ENCODE measurements around the gene DMBX1. TPM values are rescaled to one million over a fixed set of nuclear protein-coding genes. Genes with fewer than 3 reads are reported as not detected.

DMBX1 gene
- total and polyA plus RNA-seq, 9 donors, result 0.06 to 0.12 TPM; not detected in 7

GRCh38 chr1:46449223-46450159 is 40.1 kb upstream of the DMBX1 start:
- 48% methylated on average over 5 of the region's 6 CpGs for WGBS (ENCODE audit: insufficient coverage)
- H3K4me1 ChIP-seq (ENCODE audit: control insufficient read depth, insufficient read depth, low read length), result peaks cover 17% of the 10 kb centered on the region
- H3K27ac ChIP-seq (ENCODE audit: low read length), result no peak overlapping the region
- no peak overlapping the region for H3K4me3 ChIP-seq (ENCODE audit: low read length)
- DNase-seq, result no peak
- H3K36me3 ChIP-seq (ENCODE audit: control insufficient read depth, insufficient read depth, low read length), result no peaks in the 10 kb centered on the region
- no peaks in the 10 kb centered on the region for H3K9me3 ChIP-seq (replicated peaks; ENCODE audit: control insufficient read depth, low read depth, low read length)
- peaks cover 94% of the 10 kb centered on the region for H3K27me3 ChIP-seq (ENCODE audit: control insufficient read depth, insufficient read depth, low read length)

- peaks cover 17% of the 10 kb centered on the region for H3K4me1 ChIP-seq (ENCODE audit: control insufficient read depth, insufficient read depth, low read length)
- H3K27me3 ChIP-seq (ENCODE audit: control insufficient read depth, insufficient read depth, low read length), result peaks cover 92% of the 10 kb centered on the region
- no peak overlapping the region for H3K4me3 ChIP-seq (ENCODE audit: low read length)
- 100% methylated on average over 1 of the region's 1 CpG for WGBS (ENCODE audit: insufficient coverage)
- no peak overlapping the region for H3K27ac ChIP-seq (ENCODE audit: low read length)
- no peak for DNase-seq
- no peaks in the 10 kb centered on the region for H3K36me3 ChIP-seq (ENCODE audit: control insufficient read depth, insufficient read depth, low read length)
- no peaks in the 10 kb centered on the region for H3K9me3 ChIP-seq (replicated peaks; ENCODE audit: control insufficient read depth, low read depth, low read length)
Observed at GRCh38 chr1:46450160-46450517, 39.5 kb upstream of the DMBX1 start.

DNA sequence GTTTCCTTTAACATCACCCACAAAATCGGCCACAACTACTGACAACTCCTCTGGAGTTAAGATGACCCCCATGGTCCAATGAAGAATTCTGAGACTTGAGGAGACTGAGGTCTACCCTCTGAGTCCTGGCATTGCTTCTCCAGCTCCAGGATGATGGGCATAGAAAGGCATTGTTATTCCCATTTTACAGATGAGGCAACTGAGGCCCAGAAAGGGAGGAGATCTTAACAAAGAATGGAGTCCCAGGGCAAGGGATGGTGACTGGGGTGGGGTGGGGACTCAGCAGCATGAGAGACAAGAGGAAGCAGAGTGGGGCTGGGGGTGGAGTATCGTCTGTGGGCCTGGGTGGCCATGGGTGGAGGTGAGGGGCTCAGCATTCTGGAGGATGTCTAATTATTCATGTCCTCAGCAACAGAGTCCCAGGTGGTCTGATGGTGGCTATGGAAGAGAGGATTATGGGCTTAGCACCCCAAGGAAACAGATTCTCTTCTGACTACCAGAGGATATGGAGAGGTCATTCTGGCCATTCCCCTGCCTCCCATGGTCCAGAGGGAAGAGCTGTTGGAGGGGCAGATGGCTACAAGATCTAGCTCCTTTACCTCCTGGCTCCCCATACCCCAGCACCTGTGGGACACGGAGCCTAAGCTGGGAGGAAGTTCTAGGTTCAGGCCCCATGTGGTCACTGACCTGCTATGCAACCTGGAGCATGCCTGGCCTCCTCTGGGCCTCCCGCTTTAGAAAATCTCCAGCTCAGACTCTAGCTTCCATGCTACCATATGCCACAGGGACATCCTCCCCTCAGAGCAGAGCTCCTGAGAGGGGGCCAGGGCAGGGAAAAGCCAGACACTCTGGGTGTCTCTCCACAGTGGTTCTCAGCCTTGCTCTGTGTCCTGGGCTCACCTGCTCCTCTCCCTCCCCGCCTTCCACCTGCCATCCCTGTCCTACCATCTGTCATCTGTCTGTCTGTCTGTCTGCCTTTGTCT is 37.4 kb upstream of the DMBX1 start:
- H3K27me3 ChIP-seq (ENCODE audit: control insufficient read depth, insufficient read depth, low read length), result peaks cover 80% of the 10 kb centered on the region

DNA sequence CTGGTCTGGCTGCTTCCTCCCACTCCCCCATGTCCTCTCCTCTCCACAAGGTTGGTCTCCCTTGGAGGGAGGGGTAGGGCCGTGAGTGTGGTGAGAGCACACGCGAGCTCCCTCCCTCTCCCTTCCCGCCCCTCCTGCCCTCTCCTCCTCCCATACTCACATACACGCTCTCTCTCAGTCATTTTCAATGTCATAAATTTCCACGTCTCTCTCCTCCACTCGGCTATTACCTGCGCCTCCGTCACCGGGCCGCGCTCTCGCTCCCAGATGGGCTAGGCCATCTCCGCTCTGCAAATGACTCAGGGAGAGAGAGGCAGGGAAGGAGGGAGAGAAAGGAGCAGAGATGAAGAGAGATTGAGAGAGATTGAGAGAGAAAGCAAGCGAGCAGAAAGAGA is 36.7 kb upstream of the DMBX1 start:
- WGBS (ENCODE audit: insufficient coverage), result 12% methylated on average over 3 of the region's 15 CpGs
- peaks cover 76% of the 10 kb centered on the region for H3K27me3 ChIP-seq (ENCODE audit: control insufficient read depth, insufficient read depth, low read length)
- peaks cover 9% of the 10 kb centered on the region for H3K4me1 ChIP-seq (ENCODE audit: control insufficient read depth, insufficient read depth, low read length)
- no peak overlapping the region for H3K27ac ChIP-seq (ENCODE audit: low read length)
- DNase-seq, result no peak
- no peak overlapping the region for H3K4me3 ChIP-seq (ENCODE audit: low read length)
- no peaks in the 10 kb centered on the region for H3K36me3 ChIP-seq (ENCODE audit: control insufficient read depth, insufficient read depth, low read length)
- H3K9me3 ChIP-seq (replicated peaks; ENCODE audit: control insufficient read depth, low read depth, low read length), result no peaks in the 10 kb centered on the region

More for the DNA sequence above, 37.4 kb upstream of the DMBX1 start:
- Histone ChIP-seq H3K4me1 (ENCODE audit: control insufficient read depth, insufficient read depth, low read length) (peaks cover 13% of the 10 kb centered on the region), H3K36me3 (ENCODE audit: control insufficient read depth, insufficient read depth, low read length) (no peaks in the 10 kb centered on the region), H3K4me3 (ENCODE audit: low read length) (no peak overlapping the region), H3K9me3 (replicated peaks; ENCODE audit: control insufficient read depth, low read depth, low read length) (no peaks in the 10 kb centered on the region), H3K27ac (ENCODE audit: low read length) (no peak overlapping the region)
- WGBS (ENCODE audit: insufficient coverage), result 51% methylated on average over 4 of the region's 5 CpGs
- DNase-seq, result no peak

- 25% methylated on average over 2 of the region's 4 CpGs for WGBS (ENCODE audit: insufficient coverage)
- Histone ChIP-seq H3K9me3 (replicated peaks; ENCODE audit: control insufficient read depth, low read depth, low read length) (no peaks in the 10 kb centered on the region), H3K36me3 (ENCODE audit: control insufficient read depth, insufficient read depth, low read length) (no peaks in the 10 kb centered on the region)
Observed at GRCh38 chr1:46453449-46453848, 36.2 kb upstream of the DMBX1 start.

DNA sequence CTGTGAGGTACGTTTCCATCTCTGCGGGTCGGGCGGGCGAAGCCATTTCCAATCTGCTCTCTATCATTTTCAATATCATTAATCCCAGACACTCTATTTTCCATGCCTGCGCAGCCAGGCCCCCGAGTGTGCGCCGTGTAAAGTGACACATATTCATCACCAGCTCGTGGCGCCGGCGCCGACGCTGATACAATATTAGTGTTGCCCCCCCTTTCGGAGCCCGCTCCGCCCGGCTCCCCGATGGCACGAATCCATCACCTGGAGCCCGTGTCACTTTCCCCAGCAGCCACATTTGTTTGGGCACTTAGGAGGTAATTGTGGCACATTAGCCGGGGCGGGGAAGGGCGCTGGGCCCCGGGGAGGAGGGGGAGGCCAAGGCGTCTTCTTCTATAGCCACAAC is 33.7 kb upstream of the DMBX1 start:
- no peaks in the 10 kb centered on the region for H3K9me3 ChIP-seq (replicated peaks; ENCODE audit: control insufficient read depth, low read depth, low read length)
- H3K4me1 ChIP-seq (ENCODE audit: control insufficient read depth, insufficient read depth, low read length), result peaks cover 2% of the 10 kb centered on the region
- no peaks in the 10 kb centered on the region for H3K36me3 ChIP-seq (ENCODE audit: control insufficient read depth, insufficient read depth, low read length)
- H3K4me3 ChIP-seq (ENCODE audit: low read length), result no peak overlapping the region
- DNase-seq, result no peak
- H3K27ac ChIP-seq (ENCODE audit: low read length), result no peak overlapping the region
- WGBS (ENCODE audit: insufficient coverage), result 87% methylated on average over 21 of the region's 27 CpGs
- peaks cover 76% of the 10 kb centered on the region for H3K27me3 ChIP-seq (ENCODE audit: control insufficient read depth, insufficient read depth, low read length)

More at GRCh38 chr1:46453449-46453848, 36.2 kb upstream of the DMBX1 start:
- H3K27ac ChIP-seq (ENCODE audit: low read length), result no peak overlapping the region
- DNase-seq, result no peak
- H3K4me3 ChIP-seq (ENCODE audit: low read length), result no peak overlapping the region
- peaks cover 76% of the 10 kb centered on the region for H3K27me3 ChIP-seq (ENCODE audit: control insufficient read depth, insufficient read depth, low read length)
- peaks cover 5% of the 10 kb centered on the region for H3K4me1 ChIP-seq (ENCODE audit: control insufficient read depth, insufficient read depth, low read length)

DNA sequence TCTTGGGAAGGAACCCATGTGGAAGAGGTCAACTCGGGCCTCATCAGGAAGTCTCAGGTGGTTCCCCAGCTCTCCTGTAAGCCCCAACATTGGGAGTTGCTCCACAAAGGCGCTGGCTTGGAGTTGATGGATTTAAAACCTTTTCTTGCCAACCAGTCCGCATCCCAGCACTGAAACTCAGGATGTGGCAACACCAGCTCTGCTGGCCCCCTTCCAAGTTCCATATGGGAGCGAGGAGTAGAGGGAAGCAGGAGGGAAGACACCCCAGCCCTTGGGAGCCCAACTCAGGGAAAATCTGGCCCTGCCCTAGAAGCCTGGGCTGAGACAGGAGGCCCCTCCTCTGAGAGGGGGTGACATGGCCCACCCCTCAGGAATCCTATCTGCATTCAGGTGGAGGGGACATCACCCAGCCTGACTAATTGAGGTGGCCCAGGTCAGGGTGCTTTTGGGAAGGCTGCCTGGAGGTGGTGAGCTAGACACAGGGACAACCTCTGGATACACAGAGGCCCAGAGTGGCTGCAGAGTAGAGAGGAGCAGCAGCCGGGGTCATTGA is 33.1 kb upstream of the DMBX1 start:
- no peak overlapping the region for H3K4me3 ChIP-seq (ENCODE audit: low read length)
- no peak overlapping the region for H3K27ac ChIP-seq (ENCODE audit: low read length)
- WGBS (ENCODE audit: insufficient coverage), result 65% methylated on average over 2 of the region's 5 CpGs
- H3K4me1 ChIP-seq (ENCODE audit: control insufficient read depth, insufficient read depth, low read length), result peaks cover 2% of the 10 kb centered on the region
- peaks cover 76% of the 10 kb centered on the region for H3K27me3 ChIP-seq (ENCODE audit: control insufficient read depth, insufficient read depth, low read length)
- H3K36me3 ChIP-seq (ENCODE audit: control insufficient read depth, insufficient read depth, low read length), result no peaks in the 10 kb centered on the region
- H3K9me3 ChIP-seq (replicated peaks; ENCODE audit: control insufficient read depth, low read depth, low read length), result no peaks in the 10 kb centered on the region
- no peak for DNase-seq

GRCh38 chr1:46457178-46457577 is 32.5 kb upstream of the DMBX1 start:
- Histone ChIP-seq H3K36me3 (ENCODE audit: control insufficient read depth, insufficient read depth, low read length) (no peaks in the 10 kb centered on the region), H3K9me3 (replicated peaks; ENCODE audit: control insufficient read depth, low read depth, low read length) (no peaks in the 10 kb centered on the region), H3K4me1 (ENCODE audit: control insufficient read depth, insufficient read depth, low read length) (peaks cover 2% of the 10 kb centered on the region), H3K27ac (ENCODE audit: low read length) (no peak overlapping the region), H3K27me3 (ENCODE audit: control insufficient read depth, insufficient read depth, low read length) (peaks cover 76% of the 10 kb centered on the region), H3K4me3 (ENCODE audit: low read length) (no peak overlapping the region)
- DNase-seq, result no peak
- no CpG with 5 or more reads among the region's 6 CpGs for WGBS (ENCODE audit: insufficient coverage)

DNA sequence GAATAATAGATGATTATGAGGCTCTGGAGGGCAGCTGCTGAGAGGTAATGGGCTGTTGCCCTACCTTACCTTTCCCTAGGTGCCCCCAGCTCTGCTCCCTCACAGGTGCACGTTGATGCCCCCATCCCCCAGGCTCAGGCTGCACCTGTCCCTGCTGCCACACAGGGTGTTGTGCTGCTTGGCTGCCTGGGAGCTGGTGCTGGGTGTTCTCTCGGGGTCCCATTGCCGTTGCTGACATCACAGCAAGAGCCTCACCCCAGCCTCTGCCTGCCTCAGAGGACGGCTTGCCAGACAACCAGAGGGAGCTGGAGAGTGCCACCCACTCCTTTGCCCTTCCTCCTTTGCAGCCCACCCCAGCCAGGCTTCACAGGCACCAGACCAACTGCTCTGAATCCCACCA is 31.4 kb upstream of the DMBX1 start:
- peaks cover 2% of the 10 kb centered on the region for H3K4me1 ChIP-seq (ENCODE audit: control insufficient read depth, insufficient read depth, low read length)
- no peak for DNase-seq
- peaks cover 67% of the 10 kb centered on the region for H3K27me3 ChIP-seq (ENCODE audit: control insufficient read depth, insufficient read depth, low read length)
- no peaks in the 10 kb centered on the region for H3K9me3 ChIP-seq (replicated peaks; ENCODE audit: control insufficient read depth, low read depth, low read length)
- H3K27ac ChIP-seq (ENCODE audit: low read length), result no peak overlapping the region
- H3K36me3 ChIP-seq (ENCODE audit: control insufficient read depth, insufficient read depth, low read length), result no peaks in the 10 kb centered on the region
- no peak overlapping the region for H3K4me3 ChIP-seq (ENCODE audit: low read length)
- WGBS (ENCODE audit: insufficient coverage), result 41% methylated on average over 3 of the region's 4 CpGs

- no peaks in the 10 kb centered on the region for H3K9me3 ChIP-seq (replicated peaks; ENCODE audit: control insufficient read depth, low read depth, low read length)
- H3K4me3 ChIP-seq (ENCODE audit: low read length), result no peak overlapping the region
- H3K27me3 ChIP-seq (ENCODE audit: control insufficient read depth, insufficient read depth, low read length), result peaks cover 61% of the 10 kb centered on the region
- H3K4me1 ChIP-seq (ENCODE audit: control insufficient read depth, insufficient read depth, low read length), result peaks cover 2% of the 10 kb centered on the region
- no peaks in the 10 kb centered on the region for H3K36me3 ChIP-seq (ENCODE audit: control insufficient read depth, insufficient read depth, low read length)
- WGBS (ENCODE audit: insufficient coverage), result 48% methylated on average over 5 of the region's 7 CpGs
- H3K27ac ChIP-seq (ENCODE audit: low read length), result no peak overlapping the region
- no peak for DNase-seq
Observed at GRCh38 chr1:46458846-46459245, 30.8 kb upstream of the DMBX1 start.
